ENCODE measurements around the gene UGT1A6. TPM values are rescaled to one million over a fixed set of nuclear protein-coding genes. Genes with fewer than 3 reads are reported as not detected.

Gene UGT1A6
- total RNA-seq, 1 donor from 2014 or later = 1.9 TPM

GRCh38 chr2:233676046-233676445 lies 16.6 kb upstream of the UGT1A6 start:
- TF ChIP-seq, protein P1, sequence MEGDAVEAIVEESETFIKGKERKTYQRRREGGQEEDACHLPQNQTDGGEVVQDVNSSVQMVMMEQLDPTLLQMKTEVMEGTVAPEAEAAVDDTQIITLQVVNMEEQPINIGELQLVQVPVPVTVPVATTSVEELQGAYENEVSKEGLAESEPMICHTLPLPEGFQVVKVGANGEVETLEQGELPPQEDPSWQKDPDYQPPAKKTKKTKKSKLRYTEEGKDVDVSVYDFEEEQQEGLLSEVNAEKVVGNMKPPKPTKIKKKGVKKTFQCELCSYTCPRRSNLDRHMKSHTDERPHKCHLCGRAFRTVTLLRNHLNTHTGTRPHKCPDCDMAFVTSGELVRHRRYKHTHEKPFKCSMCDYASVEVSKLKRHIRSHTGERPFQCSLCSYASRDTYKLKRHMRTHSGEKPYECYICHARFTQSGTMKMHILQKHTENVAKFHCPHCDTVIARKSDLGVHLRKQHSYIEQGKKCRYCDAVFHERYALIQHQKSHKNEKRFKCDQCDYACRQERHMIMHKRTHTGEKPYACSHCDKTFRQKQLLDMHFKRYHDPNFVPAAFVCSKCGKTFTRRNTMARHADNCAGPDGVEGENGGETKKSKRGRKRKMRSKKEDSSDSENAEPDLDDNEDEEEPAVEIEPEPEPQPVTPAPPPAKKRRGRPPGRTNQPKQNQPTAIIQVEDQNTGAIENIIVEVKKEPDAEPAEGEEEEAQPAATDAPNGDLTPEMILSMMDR (conservative IDR thresholded peaks at IDR 0.05) = no peak
- H3K27me3 Mint-ChIP-seq = peaks cover 18% of the 10 kb centered on the region

GRCh38 chr2:233679196-233679595 lies 13.5 kb upstream of the UGT1A6 start:
- no peak overlapping the region for H3K27ac Mint-ChIP-seq

More at GRCh38 chr2:233676046-233676445, 16.6 kb upstream of the UGT1A6 start:
- DNase-seq (ENCODE audit: extremely low spot score, unreplicated experiment) = no peak
- Mint-ChIP-seq H3K9me3 (no peaks in the 10 kb centered on the region), H3K27ac (no peak overlapping the region), H3K36me3 (no peaks in the 10 kb centered on the region), H3K4me1 (ENCODE audit: unreplicated experiment) (no peaks in the 10 kb centered on the region), H3K4me3 (no peak overlapping the region)

GRCh38 chr2:233680361-233681045 lies 12.2 kb upstream of the UGT1A6 start:
- TF ChIP-seq, protein P1 (conservative IDR thresholded peaks at IDR 0.05) = no peak
- Mint-ChIP-seq H3K9me3 (no peaks in the 10 kb centered on the region), H3K4me1 (ENCODE audit: unreplicated experiment) (no peaks in the 10 kb centered on the region)

More at GRCh38 chr2:233679196-233679595, 13.5 kb upstream of the UGT1A6 start:
- TF ChIP-seq, protein P1 (conservative IDR thresholded peaks at IDR 0.05) = no peak
- DNase-seq (ENCODE audit: extremely low spot score, unreplicated experiment) = no peak
- Mint-ChIP-seq H3K4me1 (ENCODE audit: unreplicated experiment) (no peaks in the 10 kb centered on the region), H3K36me3 (no peaks in the 10 kb centered on the region), H3K27me3 (peaks cover 15% of the 10 kb centered on the region), H3K4me3 (no peak overlapping the region), H3K9me3 (no peaks in the 10 kb centered on the region)

GRCh38 chr2:233681521-233682099 lies 11.1 kb upstream of the UGT1A6 start, which contains the start of gene UGT1A7:
Gene UGT1A7, plus strand, starts transcription at chr2:233681901. Its CDS starts 37 bp downstream, at chr2:233681938.
- Mint-ChIP-seq H3K27me3 (peaks cover 18% of the 10 kb centered on the region), H3K4me3 (no peak within 1 kb of the TSS), H3K36me3 (no peaks in the 10 kb centered on the region), H3K9me3 (no peaks in the 10 kb centered on the region), H3K4me1 (ENCODE audit: unreplicated experiment) (no peaks in the 10 kb centered on the region), H3K27ac (no peak within 1 kb of the TSS)
- TF ChIP-seq, protein P1 (conservative IDR thresholded peaks at IDR 0.05) = no peak
- no peak for DNase-seq (ENCODE audit: extremely low spot score, unreplicated experiment)

More at GRCh38 chr2:233680361-233681045, 12.2 kb upstream of the UGT1A6 start:
- H3K27me3 Mint-ChIP-seq = peaks cover 15% of the 10 kb centered on the region
- DNase-seq (ENCODE audit: extremely low spot score, unreplicated experiment) = no peak
- no peak overlapping the region for H3K27ac Mint-ChIP-seq
- H3K36me3 Mint-ChIP-seq = no peaks in the 10 kb centered on the region
- H3K4me3 Mint-ChIP-seq = no peak overlapping the region

DNA sequence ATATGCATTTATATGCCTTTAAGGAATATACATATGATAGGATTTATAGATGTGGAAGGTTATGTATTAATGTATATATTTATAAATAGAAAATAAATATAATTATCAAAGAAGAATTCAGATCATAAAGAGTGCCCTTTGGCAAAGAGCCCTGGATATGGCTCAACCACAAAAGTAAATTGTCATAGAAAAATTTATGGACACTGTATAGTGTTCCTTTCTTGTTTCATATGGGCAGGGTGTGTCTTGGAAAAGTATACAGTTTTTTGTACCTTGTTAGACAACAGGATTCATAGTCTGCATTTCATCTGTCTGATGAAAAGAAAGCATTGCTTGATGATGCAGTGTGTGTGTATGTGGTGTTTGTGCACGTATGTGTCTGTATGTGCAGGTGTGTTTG lies 8.1 kb upstream of the UGT1A6 start:
- no peaks in the 10 kb centered on the region for H3K4me1 Mint-ChIP-seq (ENCODE audit: unreplicated experiment)
- DNase-seq (ENCODE audit: extremely low spot score, unreplicated experiment) = no peak
- no peak overlapping the region for H3K4me3 Mint-ChIP-seq
- no peak overlapping the region for H3K27ac Mint-ChIP-seq
- no peaks in the 10 kb centered on the region for H3K9me3 Mint-ChIP-seq
- H3K36me3 Mint-ChIP-seq = no peaks in the 10 kb centered on the region
- peaks cover 15% of the 10 kb centered on the region for H3K27me3 Mint-ChIP-seq
- TF ChIP-seq, protein P1 (conservative IDR thresholded peaks at IDR 0.05) = no peak
